ENCODE results near the gene MACROD2. TPM values are rescaled to one million over a fixed set of nuclear protein-coding genes. Genes with fewer than 3 reads are reported as not detected.

MACROD2 gene
- total RNA-seq, 1 experiment from 2014 or later: 3.7 TPM

DNA sequence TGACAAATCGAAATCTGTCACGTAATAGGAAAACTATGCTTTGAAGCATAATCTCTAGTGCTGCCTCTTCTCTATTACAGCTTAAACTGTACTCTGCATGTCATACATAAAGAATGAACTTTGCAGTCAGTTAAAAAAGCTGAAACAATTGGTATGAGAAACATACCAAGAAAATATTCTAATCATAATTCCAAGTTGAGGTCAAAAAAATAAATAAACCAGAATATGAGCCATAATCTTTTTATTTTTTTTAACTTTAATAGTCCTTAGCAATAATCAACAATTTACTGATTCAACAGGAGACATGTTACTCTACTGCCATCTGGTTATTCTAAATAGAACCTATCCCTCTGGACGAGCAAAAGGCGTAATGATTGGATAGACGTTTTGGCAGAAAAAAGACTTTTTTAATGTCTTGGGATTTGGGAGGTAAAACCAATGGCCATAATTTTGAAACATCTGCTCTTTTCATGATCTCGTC, 566.5 kb downstream of the MACROD2 start:
- ChIA-PET CTCF (no interaction called here), POLR2A (no interaction called here), RAD21 (ENCODE audit: low non-redundant PET in 1 of 2, low total read pairs in 2 of 2, uncharacterized antibody in 2 of 2, unreplicated experiment in 2 of 2) (no interaction called here)
- Histone ChIP-seq H3K9me3 (ENCODE audit: control insufficient read depth in 1 of 2, insufficient read depth in 1 of 2, low read depth in 1 of 2, low read length in 2 of 2) (no peaks in the 10 kb centered on the region; a peak in 1 of 4 replicates), H3K27ac (ENCODE audit: low read depth, low read length) (no peak overlapping the region), H3K36me3 (ENCODE audit: control insufficient read depth in 1 of 2, insufficient read depth in 2 of 2, low read length in 2 of 2) (no peaks in the 10 kb centered on the region), H2AFZ (ENCODE audit: low read depth, low read length, poor library complexity, severe bottlenecking) (no peak overlapping the region), H3K79me2 (ENCODE audit: insufficient read depth, low read length) (no peaks in the 10 kb centered on the region), H3K4me1 (ENCODE audit: control insufficient read depth in 1 of 2, insufficient read depth in 2 of 2, low read length in 2 of 2) (no peaks in the 10 kb centered on the region), H3K4me3 (replicated peaks in 1 of 2; ENCODE audit: low read depth in 1 of 2, low read length in 2 of 2) (no peak overlapping the region), H3K4me2 (ENCODE audit: low read length) (no peak overlapping the region), H3K9me2 (ENCODE audit: insufficient read depth) (no peaks in the 10 kb centered on the region), H4K20me1 (ENCODE audit: insufficient read depth) (no peaks in the 10 kb centered on the region), H3K9ac (ENCODE audit: low read length) (no peak overlapping the region), H3K27me3 (ENCODE audit: insufficient read depth, low read length) (no peaks in the 10 kb centered on the region)
- ATAC-seq (no peak), DNase-seq (ENCODE audit: low read depth, low spot score) (no peak)
- no TSS peak for BruUV-seq (replicated peaks)
- TF ChIP-seq JUND (IDR thresholded peaks at IDR 0.05): no peak
- no peak for TF ChIP-seq CBX3 (IDR thresholded peaks at IDR 0.05; ENCODE audit: low read depth)
- no peak for TF ChIP-seq RAD21 (IDR thresholded peaks at IDR 0.05; ENCODE audit: low read depth)
- TF ChIP-seq, protein P1, sequence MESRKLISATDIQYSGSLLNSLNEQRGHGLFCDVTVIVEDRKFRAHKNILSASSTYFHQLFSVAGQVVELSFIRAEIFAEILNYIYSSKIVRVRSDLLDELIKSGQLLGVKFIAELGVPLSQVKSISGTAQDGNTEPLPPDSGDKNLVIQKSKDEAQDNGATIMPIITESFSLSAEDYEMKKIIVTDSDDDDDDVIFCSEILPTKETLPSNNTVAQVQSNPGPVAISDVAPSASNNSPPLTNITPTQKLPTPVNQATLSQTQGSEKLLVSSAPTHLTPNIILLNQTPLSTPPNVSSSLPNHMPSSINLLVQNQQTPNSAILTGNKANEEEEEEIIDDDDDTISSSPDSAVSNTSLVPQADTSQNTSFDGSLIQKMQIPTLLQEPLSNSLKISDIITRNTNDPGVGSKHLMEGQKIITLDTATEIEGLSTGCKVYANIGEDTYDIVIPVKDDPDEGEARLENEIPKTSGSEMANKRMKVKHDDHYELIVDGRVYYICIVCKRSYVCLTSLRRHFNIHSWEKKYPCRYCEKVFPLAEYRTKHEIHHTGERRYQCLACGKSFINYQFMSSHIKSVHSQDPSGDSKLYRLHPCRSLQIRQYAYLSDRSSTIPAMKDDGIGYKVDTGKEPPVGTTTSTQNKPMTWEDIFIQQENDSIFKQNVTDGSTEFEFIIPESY (IDR thresholded peaks at IDR 0.05; ENCODE audit: extremely low read depth, insufficient replicate concordance, low read length): no peak
- intact Hi-C loops (cut with micrococcal nuclease): no loop called here

DNA sequence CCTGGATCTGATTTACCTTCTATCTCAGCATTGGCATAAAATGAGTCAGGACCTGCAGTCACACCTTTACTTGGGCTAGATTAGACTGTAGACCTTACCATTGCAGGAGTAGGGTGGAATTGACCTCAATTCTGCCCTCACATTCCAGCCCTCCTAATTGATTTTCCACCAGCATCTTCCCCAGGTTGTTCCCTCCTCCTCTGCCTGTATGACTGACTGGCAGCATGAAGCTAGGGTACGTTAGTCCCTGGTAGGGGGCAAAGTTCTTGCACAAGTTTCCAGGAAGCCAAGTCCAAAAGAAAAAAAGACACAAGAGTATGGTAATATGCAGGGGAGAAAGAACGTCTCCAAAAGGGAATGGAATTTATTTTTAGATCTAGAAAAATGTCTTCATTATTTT, 567.7 kb downstream of the MACROD2 start:
- intact Hi-C loops (cut with micrococcal nuclease): no loop called here
- no peaks in the 10 kb centered on the region for H3K79me2 ChIP-seq (ENCODE audit: insufficient read depth, low read length)
- no TSS peak for BruUV-seq (replicated peaks)
- no peak overlapping the region for H2AFZ ChIP-seq (ENCODE audit: low read depth, low read length, poor library complexity, severe bottlenecking)
- DNase-seq (ENCODE audit: low read depth, low spot score) (no peak), ATAC-seq (no peak)
- H3K4me3 ChIP-seq (replicated peaks in 1 of 2; ENCODE audit: low read depth in 1 of 2, low read length in 2 of 2): no peak overlapping the region
- no peaks in the 10 kb centered on the region; a peak in 1 of 4 replicates for H3K9me3 ChIP-seq (ENCODE audit: control insufficient read depth in 1 of 2, insufficient read depth in 1 of 2, low read depth in 1 of 2, low read length in 2 of 2)
- ChIA-PET CTCF (no interaction called here), POLR2A (no interaction called here), RAD21 (ENCODE audit: low non-redundant PET in 1 of 2, low total read pairs in 2 of 2, uncharacterized antibody in 2 of 2, unreplicated experiment in 2 of 2) (no interaction called here)
- no peaks in the 10 kb centered on the region for H4K20me1 ChIP-seq (ENCODE audit: insufficient read depth)
- no peaks in the 10 kb centered on the region for H3K4me1 ChIP-seq (ENCODE audit: control insufficient read depth in 1 of 2, insufficient read depth in 2 of 2, low read length in 2 of 2)
- no peak overlapping the region for H3K27ac ChIP-seq (ENCODE audit: low read depth, low read length)
- H3K9ac ChIP-seq (ENCODE audit: low read length): no peak overlapping the region
- no peaks in the 10 kb centered on the region for H3K27me3 ChIP-seq (ENCODE audit: insufficient read depth, low read length)
- no peaks in the 10 kb centered on the region for H3K9me2 ChIP-seq (ENCODE audit: insufficient read depth)
- no peaks in the 10 kb centered on the region for H3K36me3 ChIP-seq (ENCODE audit: control insufficient read depth in 1 of 2, insufficient read depth in 2 of 2, low read length in 2 of 2)
- H3K4me2 ChIP-seq (ENCODE audit: low read length): no peak overlapping the region
- TF ChIP-seq CBX3 (IDR thresholded peaks at IDR 0.05; ENCODE audit: low read depth) (no peak), EGR1 (IDR thresholded peaks at IDR 0.05; ENCODE audit: low read depth) (no peak), EZH2 (IDR thresholded peaks at IDR 0.05) (no peak), ELF1 (IDR thresholded peaks at IDR 0.05; ENCODE audit: borderline replicate concordance, low read depth) (no peak), YY1 (IDR thresholded peaks at IDR 0.05; ENCODE audit: extremely low read depth, insufficient replicate concordance, low read depth, low read length) (no peak), POLR2AphosphoS5 (IDR thresholded peaks at IDR 0.05; ENCODE audit: low read depth, low read length) (no peak), SP1 (IDR thresholded peaks at IDR 0.05; ENCODE audit: low read depth) (no peak), SIN3A (IDR thresholded peaks at IDR 0.05; ENCODE audit: low read depth) (no peak), JUND (IDR thresholded peaks at IDR 0.05) (no peak), MAX (IDR thresholded peaks at IDR 0.05) (no peak)
- TF ChIP-seq, protein P2, sequence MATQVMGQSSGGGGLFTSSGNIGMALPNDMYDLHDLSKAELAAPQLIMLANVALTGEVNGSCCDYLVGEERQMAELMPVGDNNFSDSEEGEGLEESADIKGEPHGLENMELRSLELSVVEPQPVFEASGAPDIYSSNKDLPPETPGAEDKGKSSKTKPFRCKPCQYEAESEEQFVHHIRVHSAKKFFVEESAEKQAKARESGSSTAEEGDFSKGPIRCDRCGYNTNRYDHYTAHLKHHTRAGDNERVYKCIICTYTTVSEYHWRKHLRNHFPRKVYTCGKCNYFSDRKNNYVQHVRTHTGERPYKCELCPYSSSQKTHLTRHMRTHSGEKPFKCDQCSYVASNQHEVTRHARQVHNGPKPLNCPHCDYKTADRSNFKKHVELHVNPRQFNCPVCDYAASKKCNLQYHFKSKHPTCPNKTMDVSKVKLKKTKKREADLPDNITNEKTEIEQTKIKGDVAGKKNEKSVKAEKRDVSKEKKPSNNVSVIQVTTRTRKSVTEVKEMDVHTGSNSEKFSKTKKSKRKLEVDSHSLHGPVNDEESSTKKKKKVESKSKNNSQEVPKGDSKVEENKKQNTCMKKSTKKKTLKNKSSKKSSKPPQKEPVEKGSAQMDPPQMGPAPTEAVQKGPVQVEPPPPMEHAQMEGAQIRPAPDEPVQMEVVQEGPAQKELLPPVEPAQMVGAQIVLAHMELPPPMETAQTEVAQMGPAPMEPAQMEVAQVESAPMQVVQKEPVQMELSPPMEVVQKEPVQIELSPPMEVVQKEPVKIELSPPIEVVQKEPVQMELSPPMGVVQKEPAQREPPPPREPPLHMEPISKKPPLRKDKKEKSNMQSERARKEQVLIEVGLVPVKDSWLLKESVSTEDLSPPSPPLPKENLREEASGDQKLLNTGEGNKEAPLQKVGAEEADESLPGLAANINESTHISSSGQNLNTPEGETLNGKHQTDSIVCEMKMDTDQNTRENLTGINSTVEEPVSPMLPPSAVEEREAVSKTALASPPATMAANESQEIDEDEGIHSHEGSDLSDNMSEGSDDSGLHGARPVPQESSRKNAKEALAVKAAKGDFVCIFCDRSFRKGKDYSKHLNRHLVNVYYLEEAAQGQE (IDR thresholded peaks at IDR 0.05; ENCODE audit: low read depth): no peak
- TF ChIP-seq, protein P1 (IDR thresholded peaks at IDR 0.05; ENCODE audit: extremely low read depth, insufficient replicate concordance, low read length): no peak

Data from HCT116 (cell line).